ENCODE results near the gene MYBPC1. TPM values are rescaled to one million over a fixed set of nuclear protein-coding genes. Genes with fewer than 3 reads are reported as not detected.
A peak's percentile ranks its signal among the peaks of the same experiment; 100 is the strongest.

The MYBPC1 gene
- polyA plus RNA-seq, 1 of the 3 experiments (the other 2 are of a cell fraction): not detected

- TF ChIP-seq RXRA (IDR thresholded peaks at IDR 0.05; ENCODE audit: borderline replicate concordance, low read depth): no peak
These were observed 100.9 kb downstream of the MYBPC1 start (continued) for GRCh38 chr12:101695706-101696105.

DNA sequence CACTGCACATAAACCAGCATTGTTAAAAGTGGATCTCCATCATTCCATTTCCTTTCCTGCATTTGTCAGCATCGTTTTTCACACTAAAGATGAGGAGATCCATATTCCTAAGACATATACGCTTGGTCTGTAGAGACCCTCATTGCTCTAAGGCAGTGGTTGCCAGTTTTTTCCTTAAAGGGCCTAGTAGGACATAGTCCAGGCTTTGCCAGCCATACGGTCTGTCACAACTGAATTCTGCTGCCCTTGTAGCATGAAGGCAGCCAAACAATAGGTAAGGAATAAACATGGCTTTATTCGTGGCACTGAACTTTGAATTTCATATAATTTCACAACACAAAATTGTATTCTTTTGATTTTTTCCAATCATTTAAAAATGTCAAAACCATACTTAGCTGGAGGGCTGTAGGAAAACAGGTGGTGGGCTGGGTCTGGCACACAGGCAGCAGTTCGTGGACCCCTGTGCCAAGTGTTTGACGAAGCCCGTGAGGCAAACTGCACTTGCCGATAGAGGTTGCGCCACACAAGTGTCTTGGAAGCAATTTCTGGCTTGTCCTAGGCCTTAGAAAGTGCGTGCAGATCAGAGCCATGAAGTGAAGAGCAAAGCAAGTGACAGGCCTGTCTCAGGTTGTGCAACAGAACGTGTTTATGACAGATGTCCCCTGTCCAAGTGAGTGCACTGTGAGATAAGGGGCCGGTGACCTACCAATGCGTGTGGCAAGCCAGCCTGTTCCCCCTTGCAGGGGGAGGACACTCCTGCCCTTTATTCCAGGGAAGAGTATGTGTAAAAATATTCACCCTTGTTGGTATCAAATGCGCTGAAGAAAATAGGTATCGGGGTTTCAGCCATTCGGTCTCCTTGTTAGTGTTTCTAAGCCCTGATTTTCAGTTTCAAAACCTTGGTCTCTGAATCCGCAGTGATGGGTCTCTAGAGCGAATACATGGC, 101.8 kb downstream of the MYBPC1 start:
- no peak overlapping the region; the same call in 1 of the 2 replicates for H3K9ac ChIP-seq
- ChIA-PET POLR2A (no interaction called here), CTCF (no interaction called here)
- H3K36me3 ChIP-seq (replicated peaks in 1 of 2; ENCODE audit: control insufficient read depth in 1 of 2, insufficient read depth in 2 of 2, low read length in 1 of 2): no peaks in the 10 kb centered on the region
- no peaks in the 10 kb centered on the region for H3K27me3 ChIP-seq (ENCODE audit: insufficient read depth)
- H3F3A ChIP-seq (replicated peaks; ENCODE audit: insufficient read depth): peaks cover 3% of the 10 kb centered on the region
- no peak overlapping the region for H3K27ac ChIP-seq (ENCODE audit: low read depth in 2 of 2, low read length in 1 of 2)
- H4K20me1 ChIP-seq (ENCODE audit: insufficient read depth): no peaks in the 10 kb centered on the region
- peak overlapping the region; percentile 97; the same call in 1 of the 2 replicates for H2AFZ ChIP-seq (ENCODE audit: low read depth)
- H3K4me3 ChIP-seq (ENCODE audit: low read depth in 2 of 2, low read length in 1 of 2): peak overlapping the region; percentile 68 to 89
- TF ChIP-seq JUND (IDR thresholded peaks at IDR 0.05): no peak
- 0 out of 2 replicates have a peak, but pooled peaks have one; percentile 18 for TF ChIP-seq GATA2 (CRISPR knock-in tag; IDR thresholded peaks at IDR 0.05)
- H3K79me2 ChIP-seq (ENCODE audit: insufficient read depth): peaks cover 19% of the 10 kb centered on the region; the same call in 1 of the 2 replicates
- H3K4me2 ChIP-seq: peak overlapping the region; percentile 69
- H3K9me2 ChIP-seq: no peaks in the 10 kb centered on the region
- DNase-seq: peak; percentile 48
- 72% methylated on average over 18 of the region's 18 CpGs for WGBS (ENCODE audit: low lambda C conversion rate)
- peaks cover 0 to 11% of the 10 kb centered on the region in 2 experiments; a peak in 2 of 4 replicates for H3K4me1 ChIP-seq (ENCODE audit: control insufficient read depth in 1 of 2, insufficient read depth in 2 of 2, low read depth in 1 of 2, low read length in 1 of 2)
- H3K9me3 ChIP-seq: no peaks in the 10 kb centered on the region

GRCh38 chr12:101697197-101697929, 102.6 kb downstream of the MYBPC1 start, which contains the start of gene CHPT1:
Gene CHPT1, plus strand, starts transcription at chr12:101697640. Its CDS starts 222 bp downstream, at chr12:101697862.
- H4K20me1 ChIP-seq (ENCODE audit: insufficient read depth): no peaks in the 10 kb centered on the region
- DNase-seq: peak; percentile 92
- peak within 1 kb of the TSS; percentile 68 to 89 for H3K4me3 ChIP-seq (ENCODE audit: low read depth in 2 of 2, low read length in 1 of 2)
- peaks cover 21% of the 10 kb centered on the region; the same call in 1 of the 2 replicates for H3K79me2 ChIP-seq (ENCODE audit: insufficient read depth)
- ChIA-PET CTCF (no interaction called here), POLR2A (no interaction called here)
- H3K9me2 ChIP-seq: no peaks in the 10 kb centered on the region
- peak within 1 kb of the TSS; percentile 97; the same call in 1 of the 2 replicates for H2AFZ ChIP-seq (ENCODE audit: low read depth)
- H3F3A ChIP-seq (replicated peaks; ENCODE audit: insufficient read depth): peaks cover 3% of the 10 kb centered on the region
- H3K4me2 ChIP-seq: peak within 1 kb of the TSS; percentile 82
- no peak for TF ChIP-seq GABPA (IDR thresholded peaks at IDR 0.05; ENCODE audit: low read depth)
- no peak for TF ChIP-seq JUND (IDR thresholded peaks at IDR 0.05)
- TF ChIP-seq FOXM1 (IDR thresholded peaks at IDR 0.05; ENCODE audit: low read depth): no peak
- TF ChIP-seq SMC3 (IDR thresholded peaks at IDR 0.05; ENCODE audit: low read depth, low read length): no peak
- no peak; the same call in 1 of the 2 replicates for TF ChIP-seq YY1 (IDR thresholded peaks at IDR 0.05; ENCODE audit: low read depth)
- TF ChIP-seq GATA2 (CRISPR knock-in tag; IDR thresholded peaks at IDR 0.05): peak; percentile 15; the same call in 1 of the 2 replicates
- no peak for TF ChIP-seq TEAD4 (IDR thresholded peaks at IDR 0.05; ENCODE audit: borderline replicate concordance, insufficient read depth)
- H3K4me1 ChIP-seq (ENCODE audit: control insufficient read depth in 1 of 2, insufficient read depth in 2 of 2, low read depth in 1 of 2, low read length in 1 of 2): peaks cover 0 to 11% of the 10 kb centered on the region in 2 experiments; a peak in 2 of 4 replicates
- H3K9me3 ChIP-seq: no peaks in the 10 kb centered on the region
- no peaks in the 10 kb centered on the region for H3K36me3 ChIP-seq (replicated peaks in 1 of 2; ENCODE audit: control insufficient read depth in 1 of 2, insufficient read depth in 2 of 2, low read length in 1 of 2)
- peak within 1 kb of the TSS in 1 of 2 experiments; percentile 43; a peak in 3 of 4 replicates for H3K27ac ChIP-seq (ENCODE audit: low read depth in 2 of 2, low read length in 1 of 2)
- H3K27me3 ChIP-seq (ENCODE audit: insufficient read depth): no peaks in the 10 kb centered on the region
- 3% methylated on average over 24 of the region's 80 CpGs for WGBS (ENCODE audit: low lambda C conversion rate)
- H3K9ac ChIP-seq: peak within 1 kb of the TSS; percentile 57

Measured in SK-N-SH (cell line).